Stimulated activated CD8-positive, alpha-beta memory T cell treated with anti-CD3 and anti-CD28 coated beads, Interleukin-2, amount 100 ng/mL, for 1 hour (primary cell): ENCODE results near the gene HAND2.

ENCODE experiments used
- DNase-seq, 2 donors: peaks; one replicate each; pipeline ENCODE4 v3.0.0-alpha.2; 2020; ENCODE audit warnings: low read depth in 2 of 2

The HAND2 gene

DNA sequence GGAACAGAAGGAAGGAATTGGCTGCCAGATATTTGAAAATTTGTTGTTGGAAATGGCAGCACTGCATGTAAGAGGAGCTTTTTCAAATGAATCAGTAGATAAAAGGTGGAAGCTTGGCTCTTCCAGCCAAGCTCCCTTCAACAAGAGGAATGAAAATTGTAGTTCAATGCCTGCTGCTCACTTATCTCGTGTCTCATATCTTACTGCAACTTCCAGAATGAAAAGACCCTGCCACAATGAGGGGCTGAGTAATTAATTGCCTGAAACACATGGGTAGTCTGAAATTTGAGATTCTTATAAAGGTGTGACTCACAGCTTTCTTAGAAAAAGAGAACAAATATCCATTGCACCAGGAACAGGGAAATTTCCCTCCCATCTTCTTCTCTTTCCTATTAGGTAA is 53.0 kb downstream of the HAND2 start:
- no peak for DNase-seq
